Stomach (tissue), 4 donors: Measurements from ENCODE around the gene LDLRAD3.

Experiments used
- EP300 ChIP-seq: sonication (generic); formaldehyde crosslinking; IDR thresholded peaks from one replicate; pipeline ENCODE4 v1.6.1; 2017; ENCODE audit warnings: antibody characterized with exemption
- POLR2A ChIP-seq, 4 donors: fragments of 450-650 bp; IDR thresholded peaks; one replicate each; pipeline ENCODE4 v1.6.1; 2016; ENCODE audit warnings: antibody characterized with exemption in 4 of 4, control low read depth in 2 of 4, mild to moderate bottlenecking in 1 of 4, moderate library complexity in 1 of 4

- no peak for TF ChIP-seq POLR2A (IDR thresholded peaks at IDR 0.05)
- TF ChIP-seq EP300 = no peak
Observed at GRCh38 chr11:36098853-36099375, 155.1 kb downstream of the LDLRAD3 start.
